ENCODE results near the gene TRPV5. TPM values are rescaled to one million over a fixed set of nuclear protein-coding genes. Genes with fewer than 3 reads are reported as not detected.

TRPV5 gene
- total RNA-seq, 3 donors from 2014 or later (not counting 1 experiment from before 2014, with no cell fraction given): not detected

- ATAC-seq (no peak), DNase-seq (no peak)
- Histone ChIP-seq H3K27ac (ENCODE audit: low read length) (no peak overlapping the region), H3K27me3 (ENCODE audit: control insufficient read depth, insufficient read depth, low read length) (no peaks in the 10 kb centered on the region), H3K4me3 (ENCODE audit: low read length) (no peak overlapping the region), H3K9me3 (ENCODE audit: control insufficient read depth, insufficient read depth, low read length) (no peaks in the 10 kb centered on the region), H3K4me1 (ENCODE audit: control insufficient read depth, insufficient read depth, low read length) (no peaks in the 10 kb centered on the region), H3K36me3 (ENCODE audit: control insufficient read depth, insufficient read depth, low read length) (no peaks in the 10 kb centered on the region)
- TF ChIP-seq CTCF (IDR thresholded peaks at IDR 0.05): no peak
- no peak overlapping the region for H3K4me3 Mint-ChIP-seq
- intact Hi-C loops (cut with micrococcal nuclease): no loop called here
- no peaks in the 10 kb centered on the region for H3K4me1 Mint-ChIP-seq
- H3K27me3 Mint-ChIP-seq (ENCODE audit: low read depth in 2 of 2): peaks cover 16 to 20% of the 10 kb centered on the region in 2 donors
- no peaks in the 10 kb centered on the region for H3K9me3 Mint-ChIP-seq
- no peak overlapping the region for H3K27ac Mint-ChIP-seq
- no peaks in the 10 kb centered on the region for H3K36me3 Mint-ChIP-seq
- WGBS (ENCODE audit: insufficient coverage): 63% methylated on average over 2 of the region's 2 CpGs
Measured at GRCh38 chr7:142906643-142907042, 26.9 kb downstream of the TRPV5 start.

GRCh38 chr7:142905759-142906158, 27.8 kb downstream of the TRPV5 start:
- Mint-ChIP-seq H3K27me3 (ENCODE audit: low read depth in 2 of 2) (peaks cover 16 to 20% of the 10 kb centered on the region in 2 donors), H3K27ac (no peak overlapping the region), H3K9me3 (no peaks in the 10 kb centered on the region), H3K36me3 (no peaks in the 10 kb centered on the region), H3K4me1 (no peaks in the 10 kb centered on the region), H3K4me3 (no peak overlapping the region)
- Histone ChIP-seq H3K9me3 (ENCODE audit: control insufficient read depth, insufficient read depth, low read length) (no peaks in the 10 kb centered on the region), H3K4me3 (ENCODE audit: low read length) (no peak overlapping the region), H3K27me3 (ENCODE audit: control insufficient read depth, insufficient read depth, low read length) (no peaks in the 10 kb centered on the region), H3K27ac (ENCODE audit: low read length) (no peak overlapping the region), H3K36me3 (ENCODE audit: control insufficient read depth, insufficient read depth, low read length) (no peaks in the 10 kb centered on the region), H3K4me1 (ENCODE audit: control insufficient read depth, insufficient read depth, low read length) (no peaks in the 10 kb centered on the region)
- 92% methylated on average over 2 of the region's 2 CpGs for WGBS (ENCODE audit: insufficient coverage)
- TF ChIP-seq CTCF (IDR thresholded peaks at IDR 0.05): no peak
- intact Hi-C loops (cut with micrococcal nuclease): no loop called here
- DNase-seq (no peak), ATAC-seq (no peak)

GRCh38 chr7:142904128-142904527, 29.4 kb downstream of the TRPV5 start:
- no peak for DNase-seq
- intact Hi-C loops (cut with micrococcal nuclease): no loop called here
- no peak for TF ChIP-seq CTCF (IDR thresholded peaks at IDR 0.05)

GRCh38 chr7:142901426-142902259, 31.9 kb downstream of the TRPV5 start:
- H3K4me1 ChIP-seq (ENCODE audit: control insufficient read depth, insufficient read depth, low read length): no peaks in the 10 kb centered on the region
- H3K4me3 Mint-ChIP-seq: no peak overlapping the region
- H3K27ac Mint-ChIP-seq: no peak overlapping the region
- H3K27me3 Mint-ChIP-seq (ENCODE audit: low read depth in 2 of 2): peaks cover 7 to 17% of the 10 kb centered on the region in 2 donors
- no peaks in the 10 kb centered on the region for H3K36me3 ChIP-seq (ENCODE audit: control insufficient read depth, insufficient read depth, low read length)
- no peaks in the 10 kb centered on the region for H3K36me3 Mint-ChIP-seq
- no peak for ATAC-seq
- H3K27ac ChIP-seq (ENCODE audit: low read length): no peak overlapping the region
- no peaks in the 10 kb centered on the region for H3K4me1 Mint-ChIP-seq
- H3K4me3 ChIP-seq (ENCODE audit: low read length): no peak overlapping the region
- no peaks in the 10 kb centered on the region for H3K9me3 Mint-ChIP-seq
- 88% methylated on average over 15 of the region's 15 CpGs for WGBS (ENCODE audit: insufficient coverage)
- intact Hi-C loops (cut with micrococcal nuclease): no loop called here
- no peaks in the 10 kb centered on the region for H3K27me3 ChIP-seq (ENCODE audit: control insufficient read depth, insufficient read depth, low read length)
- TF ChIP-seq CTCF (IDR thresholded peaks at IDR 0.05): no peak
- DNase-seq: no peak
- no peaks in the 10 kb centered on the region for H3K9me3 ChIP-seq (ENCODE audit: control insufficient read depth, insufficient read depth, low read length)

More at GRCh38 chr7:142904128-142904527, 29.4 kb downstream of the TRPV5 start:
- H3K27ac ChIP-seq (ENCODE audit: low read length): no peak overlapping the region
- H3K27me3 ChIP-seq (ENCODE audit: control insufficient read depth, insufficient read depth, low read length): no peaks in the 10 kb centered on the region
- no peaks in the 10 kb centered on the region for H3K4me1 Mint-ChIP-seq
- no peak for ATAC-seq
- no peaks in the 10 kb centered on the region for H3K4me1 ChIP-seq (ENCODE audit: control insufficient read depth, insufficient read depth, low read length)
- H3K4me3 ChIP-seq (ENCODE audit: low read length): no peak overlapping the region
- H3K36me3 Mint-ChIP-seq: no peaks in the 10 kb centered on the region
- H3K9me3 Mint-ChIP-seq: no peaks in the 10 kb centered on the region
- no peak overlapping the region for H3K27ac Mint-ChIP-seq
- H3K36me3 ChIP-seq (ENCODE audit: control insufficient read depth, insufficient read depth, low read length): no peaks in the 10 kb centered on the region
- no peaks in the 10 kb centered on the region for H3K9me3 ChIP-seq (ENCODE audit: control insufficient read depth, insufficient read depth, low read length)
- H3K4me3 Mint-ChIP-seq: no peak overlapping the region
- peaks cover 16 to 17% of the 10 kb centered on the region in 2 donors for H3K27me3 Mint-ChIP-seq (ENCODE audit: low read depth in 2 of 2)

Data from natural killer cell (primary cell).